GM23248 (cell line): ENCODE measurements around the gene ATP6V0D1. TPM values are rescaled to one million over a fixed set of nuclear protein-coding genes. Genes with fewer than 3 reads are reported as not detected.

Source experiments
- DNase-seq: peaks from one replicate; pipeline ENCODE4 v3.0.0-alpha.2; 2015
- H2AFZ ChIP-seq: fragments of 200-600 bp; sonication (generic); 2 replicates; pipeline ENCODE4 v1.6.1; 2016; ENCODE audit warnings: antibody characterized with exemption
- H3F3A ChIP-seq: fragments of 200-600 bp; sonication (generic); 2 replicates; pipeline ENCODE4 v1.6.1; 2016; ENCODE audit warnings: mild to moderate bottlenecking, antibody characterized with exemption, mixed run types; ENCODE audit not compliant: insufficient read depth
- H3K27ac ChIP-seq: fragments of 200-600 bp; sonication (generic); 2 replicates; pipeline ENCODE4 v1.5.1; 2016; ENCODE audit warnings: mild to moderate bottlenecking
- H3K27me3 ChIP-seq: fragments of 200-600 bp; sonication (generic); replicated peaks from 2 replicates; pipeline ENCODE4 v1.6.1; 2016; ENCODE audit warnings: mild to moderate bottlenecking; ENCODE audit not compliant: insufficient read depth
- H3K36me3 ChIP-seq: fragments of 200-600 bp; sonication (generic); 2 replicates; pipeline ENCODE4 v1.6.1; 2016; ENCODE audit warnings: low read depth, mild to moderate bottlenecking
- H3K4me1 ChIP-seq: fragments of 200-600 bp; sonication (generic); 2 replicates; pipeline ENCODE4 v1.6.1; 2016; ENCODE audit warnings: mild to moderate bottlenecking; ENCODE audit not compliant: insufficient read depth
- H3K4me2 ChIP-seq: fragments of 200-600 bp; sonication (generic); one replicate; pipeline ENCODE4 v1.6.1; 2016; ENCODE audit warnings: mild to moderate bottlenecking; ENCODE audit not compliant: unreplicated experiment
- H3K4me3 ChIP-seq: fragments of 200-600 bp; sonication (generic); 2 replicates; pipeline ENCODE4 v1.5.1; 2016; ENCODE audit warnings: mild to moderate bottlenecking
- H3K79me2 ChIP-seq: fragments of 200-600 bp; sonication (generic); 2 replicates; pipeline ENCODE4 v1.6.1; 2016; ENCODE audit warnings: mild to moderate bottlenecking; ENCODE audit not compliant: insufficient read depth
- H3K9ac ChIP-seq: fragments of 200-600 bp; sonication (generic); 2 replicates; pipeline ENCODE4 v1.6.1; 2016; ENCODE audit warnings: mild to moderate bottlenecking
- H3K9me2 ChIP-seq: fragments of 200-600 bp; sonication (generic); 2 replicates; pipeline ENCODE4 v1.6.1; 2016; ENCODE audit warnings: mixed run types, mild to moderate bottlenecking, moderate library complexity; ENCODE audit not compliant: insufficient read depth
- H3K9me3 ChIP-seq: fragments of 200-600 bp; sonication (generic); one replicate; pipeline ENCODE4 v1.6.1; 2017; ENCODE audit warnings: low read depth
- H4K20me1 ChIP-seq: fragments of 200-600 bp; sonication (generic); 2 replicates; pipeline ENCODE4 v1.6.0; 2016; ENCODE audit not compliant: insufficient read depth
- EZH2 ChIP-seq: fragments of 200-600 bp; sonication (generic); IDR thresholded peaks from 2 replicates; pipeline ENCODE4 v1.6.1; 2018; ENCODE audit warnings: antibody characterized with exemption, mild to moderate bottlenecking; ENCODE audit not compliant: insufficient read depth, poor library complexity, severe bottlenecking
- EZH2phosphoT487 ChIP-seq: fragments of 200-600 bp; sonication (generic); IDR thresholded peaks from 2 replicates; pipeline ENCODE4 v1.6.1; 2018; ENCODE audit warnings: antibody characterized with exemption, moderate library complexity, mild to moderate bottlenecking, low read depth; ENCODE audit not compliant: insufficient read depth
- WGBS, 2 experiments: methylation state at CpG; one replicate each; pipeline ENCODE4 v1.1.6; 2015 to 2017; ENCODE audit warnings: low lambda C conversion rate in 2 of 2, low coverage in 1 of 2; ENCODE audit errors: missing lambda C conversion rate in 2 of 2; 5-methylcytosine and 5-hydroxymethylcytosine counted together
- in situ Hi-C: fragments of 300-500 bp; cut with MboI; formaldehyde crosslinking; loops from 2 replicates; pipeline ENCODE4 v1.15.0; 2020
- polyA plus RNA-seq: library from polyadenylated mRNA; unstranded; fragments of >200 nt; fragmentation: Nextera tagmentation; extraction: Ambion mirVana; gene quantifications from 2 replicates; pipeline ENCODE4 v1.2.1, GENCODE V29; 2016
- total RNA-seq: library from RNA; depleted of rRNA; stranded (reverse); fragments of >200 nt; shearing (Covaris generic); gene quantifications from 2 replicates; pipeline ENCODE4 v1.2.3, GENCODE V29; 2014

Gene ATP6V0D1
- total and polyA plus RNA-seq, 2 experiments from 2014 or later, result 135 to 166 TPM

GRCh38 chr16:67457611-67458010, 23.3 kb downstream of the ATP6V0D1 start:
- Histone ChIP-seq H3K27ac (0 out of 2 replicates have a peak overlapping the region, but pooled peaks have one; percentile 32), H3K27me3 (no peaks in the 10 kb centered on the region), H3K4me1 (peaks cover 41% of the 10 kb centered on the region), H3K36me3 (no peaks in the 10 kb centered on the region), H3K9ac (0 out of 2 replicates have a peak overlapping the region, but pooled peaks have one; percentile 20), H3F3A (peaks cover 10% of the 10 kb centered on the region), H3K9me3 (no peaks in the 10 kb centered on the region), H4K20me1 (peaks cover 10% of the 10 kb centered on the region), H3K4me3 (no peak overlapping the region), H2AFZ (no peak overlapping the region), H3K79me2 (peaks cover 86% of the 10 kb centered on the region), H3K9me2 (no peaks in the 10 kb centered on the region), H3K4me2 (peak overlapping the region; percentile 13)
- peak; percentile 24 for DNase-seq
- 25 to 43% methylated on average over 7 of the region's 7 CpGs for WGBS, 2 experiments
- no peak for TF ChIP-seq EZH2phosphoT487
- no peak for TF ChIP-seq EZH2
- in situ Hi-C loops, result no loop called here

DNA sequence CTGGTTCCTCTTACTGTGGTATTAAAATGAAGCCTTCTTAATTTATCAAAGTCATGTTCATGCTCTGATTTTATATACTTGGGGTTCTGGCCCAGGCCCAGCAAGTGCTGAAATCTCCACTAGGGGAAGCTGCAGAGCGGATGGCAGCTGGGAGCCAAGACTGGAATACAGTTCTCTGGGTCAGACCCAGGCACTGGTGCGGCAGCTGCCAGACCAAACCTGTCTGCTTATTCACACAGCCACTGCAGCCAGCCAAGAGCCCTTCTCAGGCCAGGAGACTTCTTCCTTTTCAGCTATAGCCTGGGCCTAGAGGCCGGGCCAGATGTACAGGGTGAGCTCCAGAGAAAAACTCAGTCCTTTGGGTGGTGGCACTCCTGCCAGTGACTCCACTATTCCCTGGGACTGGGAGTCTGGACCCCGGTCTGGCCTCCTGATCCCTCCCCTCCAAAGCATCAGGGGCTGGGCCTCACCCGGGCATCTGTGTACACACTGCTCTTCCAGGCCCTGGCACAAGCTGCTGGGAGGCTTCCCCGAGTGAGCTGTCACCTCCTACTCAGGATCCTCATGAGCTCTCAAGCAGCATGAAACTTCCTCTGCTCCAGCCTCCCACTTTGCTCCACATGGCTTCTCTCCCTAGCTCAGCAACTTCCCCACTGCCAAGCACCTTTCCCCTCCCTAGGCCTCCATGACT, 24.4 kb downstream of the ATP6V0D1 start:
- H3K4me3 ChIP-seq, result no peak overlapping the region
- in situ Hi-C loops, result no loop called here
- H3K79me2 ChIP-seq, result peaks cover 84% of the 10 kb centered on the region
- WGBS, 2 experiments, result 27 to 30% methylated on average over 6 of the region's 6 CpGs
- H3K36me3 ChIP-seq, result no peaks in the 10 kb centered on the region
- peak; percentile 91 for DNase-seq
- H3K4me1 ChIP-seq, result peaks cover 41% of the 10 kb centered on the region
- H2AFZ ChIP-seq, result no peak overlapping the region
- peak overlapping the region; percentile 11 for H3K4me2 ChIP-seq
- H3K27ac ChIP-seq, result peak overlapping the region; percentile 66
- TF ChIP-seq EZH2phosphoT487 (no peak), EZH2 (no peak)
- H3K9me2 ChIP-seq, result no peaks in the 10 kb centered on the region
- H3K27me3 ChIP-seq, result no peaks in the 10 kb centered on the region
- H4K20me1 ChIP-seq, result peaks cover 10% of the 10 kb centered on the region
- peak overlapping the region; percentile 20; the same call in 1 of the 2 replicates for H3K9ac ChIP-seq
- no peaks in the 10 kb centered on the region for H3K9me3 ChIP-seq
- H3F3A ChIP-seq, result peaks cover 10% of the 10 kb centered on the region

- WGBS, 2 experiments, result 95 to 97% methylated on average over 6 of the region's 6 CpGs
- Histone ChIP-seq H3K4me2 (no peak overlapping the region), H3K9me2 (no peaks in the 10 kb centered on the region), H4K20me1 (peaks cover 10% of the 10 kb centered on the region), H3K4me3 (no peak overlapping the region), H2AFZ (no peak overlapping the region), H3K9ac (no peak overlapping the region), H3F3A (peaks cover 10% of the 10 kb centered on the region), H3K27ac (no peak overlapping the region), H3K79me2 (peaks cover 78% of the 10 kb centered on the region), H3K36me3 (no peaks in the 10 kb centered on the region), H3K4me1 (peaks cover 39% of the 10 kb centered on the region), H3K27me3 (no peaks in the 10 kb centered on the region), H3K9me3 (no peaks in the 10 kb centered on the region)
- no peak for DNase-seq
- in situ Hi-C loops, result no loop called here
- no peak for TF ChIP-seq EZH2phosphoT487
- no peak for TF ChIP-seq EZH2
These were observed 26.1 kb downstream of the ATP6V0D1 start for GRCh38 chr16:67454852-67455251.

DNA sequence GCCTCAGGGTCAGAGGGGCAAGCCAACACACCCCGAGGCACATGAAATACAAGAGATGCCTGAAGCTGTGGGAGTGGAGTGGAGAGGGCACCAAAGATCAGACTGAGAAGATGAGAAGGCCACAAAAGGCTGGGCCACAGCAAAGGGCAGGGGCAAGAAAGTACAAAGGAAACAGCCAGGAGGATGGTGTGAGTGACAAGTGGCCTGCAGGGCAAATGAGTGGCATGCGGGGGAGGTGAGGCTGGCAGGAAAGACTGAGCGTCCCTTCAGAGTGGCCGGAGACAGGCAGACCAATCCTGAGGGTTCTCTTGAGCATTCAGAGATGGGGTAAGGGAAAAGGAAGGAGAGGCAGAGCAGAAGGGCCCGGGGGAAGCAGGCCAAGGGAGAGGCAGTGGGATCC, 26.9 kb downstream of the ATP6V0D1 start:
- Histone ChIP-seq H3K4me2 (no peak overlapping the region), H3K9ac (no peak overlapping the region), H3K27me3 (no peaks in the 10 kb centered on the region), H3K36me3 (no peaks in the 10 kb centered on the region), H3K79me2 (peaks cover 78% of the 10 kb centered on the region), H2AFZ (no peak overlapping the region), H3K9me3 (no peaks in the 10 kb centered on the region), H3K9me2 (no peaks in the 10 kb centered on the region), H3K4me3 (no peak overlapping the region), H4K20me1 (peaks cover 10% of the 10 kb centered on the region), H3F3A (peaks cover 10% of the 10 kb centered on the region), H3K27ac (no peak overlapping the region), H3K4me1 (peaks cover 32% of the 10 kb centered on the region)
- DNase-seq, result no peak
- TF ChIP-seq EZH2phosphoT487 (no peak), EZH2 (no peak)
- in situ Hi-C loops, result no loop called here
- WGBS, 2 experiments, result 90 to 94% methylated on average over 5 of the region's 5 CpGs
